ENCODE measurements around the gene ZNF385B.

DNA sequence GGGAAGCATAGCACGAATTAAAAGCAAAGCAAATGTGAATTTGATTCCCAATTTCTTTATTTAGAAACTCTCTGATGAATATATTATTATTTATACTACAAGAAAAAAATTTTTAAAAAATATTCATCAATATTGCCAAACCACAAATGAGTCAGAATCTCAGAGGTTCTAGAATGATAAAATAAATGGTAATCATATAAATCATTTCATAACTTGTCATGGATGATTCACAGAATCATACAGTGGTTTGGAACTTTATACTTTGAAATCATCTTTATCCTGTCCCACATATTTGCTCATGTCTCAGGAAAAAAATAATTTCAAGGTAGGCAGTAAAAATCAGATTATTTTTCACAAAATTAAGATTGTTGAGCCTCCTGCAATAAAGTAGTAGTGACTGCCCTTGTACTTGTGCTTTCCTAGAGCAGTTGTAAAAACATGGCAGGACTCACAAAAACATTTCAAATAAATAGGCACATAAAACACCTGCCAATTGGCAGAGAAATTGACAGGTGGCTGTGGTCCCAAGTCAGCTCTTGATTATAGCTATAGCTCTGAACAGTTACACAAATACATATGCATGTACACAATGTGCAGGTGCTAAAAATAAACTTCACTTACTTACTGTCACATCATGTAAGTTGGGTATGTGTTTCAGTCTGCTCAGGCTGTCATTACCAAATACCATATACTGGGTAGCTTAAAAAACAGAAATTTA lies 322.8 kb downstream of the ZNF385B start:
- TF ChIP-seq, protein P1, sequence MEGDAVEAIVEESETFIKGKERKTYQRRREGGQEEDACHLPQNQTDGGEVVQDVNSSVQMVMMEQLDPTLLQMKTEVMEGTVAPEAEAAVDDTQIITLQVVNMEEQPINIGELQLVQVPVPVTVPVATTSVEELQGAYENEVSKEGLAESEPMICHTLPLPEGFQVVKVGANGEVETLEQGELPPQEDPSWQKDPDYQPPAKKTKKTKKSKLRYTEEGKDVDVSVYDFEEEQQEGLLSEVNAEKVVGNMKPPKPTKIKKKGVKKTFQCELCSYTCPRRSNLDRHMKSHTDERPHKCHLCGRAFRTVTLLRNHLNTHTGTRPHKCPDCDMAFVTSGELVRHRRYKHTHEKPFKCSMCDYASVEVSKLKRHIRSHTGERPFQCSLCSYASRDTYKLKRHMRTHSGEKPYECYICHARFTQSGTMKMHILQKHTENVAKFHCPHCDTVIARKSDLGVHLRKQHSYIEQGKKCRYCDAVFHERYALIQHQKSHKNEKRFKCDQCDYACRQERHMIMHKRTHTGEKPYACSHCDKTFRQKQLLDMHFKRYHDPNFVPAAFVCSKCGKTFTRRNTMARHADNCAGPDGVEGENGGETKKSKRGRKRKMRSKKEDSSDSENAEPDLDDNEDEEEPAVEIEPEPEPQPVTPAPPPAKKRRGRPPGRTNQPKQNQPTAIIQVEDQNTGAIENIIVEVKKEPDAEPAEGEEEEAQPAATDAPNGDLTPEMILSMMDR (IDR thresholded peaks at IDR 0.05) = no peak
- TF ChIP-seq MEF2A (IDR thresholded peaks at IDR 0.05; ENCODE audit: borderline replicate concordance, low read depth) (peak; percentile 47; the same call in 1 of the 2 replicates), EP300 (IDR thresholded peaks at IDR 0.05; ENCODE audit: borderline replicate concordance in 1 of 2, low read depth in 1 of 2, low read length in 1 of 2) (peak in 1 of 2 experiments; percentile 61; a peak in 1 of 4 replicates), GABPA (IDR thresholded peaks at IDR 0.05; ENCODE audit: low read depth) (no peak), RAD21 (IDR thresholded peaks at IDR 0.05; ENCODE audit: low read length) (no peak)
- TF ChIP-seq, protein P2, sequence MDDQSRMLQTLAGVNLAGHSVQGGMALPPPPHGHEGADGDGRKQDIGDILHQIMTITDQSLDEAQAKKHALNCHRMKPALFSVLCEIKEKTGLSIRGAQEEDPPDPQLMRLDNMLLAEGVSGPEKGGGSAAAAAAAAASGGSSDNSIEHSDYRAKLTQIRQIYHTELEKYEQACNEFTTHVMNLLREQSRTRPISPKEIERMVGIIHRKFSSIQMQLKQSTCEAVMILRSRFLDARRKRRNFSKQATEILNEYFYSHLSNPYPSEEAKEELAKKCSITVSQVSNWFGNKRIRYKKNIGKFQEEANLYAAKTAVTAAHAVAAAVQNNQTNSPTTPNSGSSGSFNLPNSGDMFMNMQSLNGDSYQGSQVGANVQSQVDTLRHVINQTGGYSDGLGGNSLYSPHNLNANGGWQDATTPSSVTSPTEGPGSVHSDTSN (IDR thresholded peaks at IDR 0.05) = peak; percentile 88
- TF ChIP-seq, protein P3, sequence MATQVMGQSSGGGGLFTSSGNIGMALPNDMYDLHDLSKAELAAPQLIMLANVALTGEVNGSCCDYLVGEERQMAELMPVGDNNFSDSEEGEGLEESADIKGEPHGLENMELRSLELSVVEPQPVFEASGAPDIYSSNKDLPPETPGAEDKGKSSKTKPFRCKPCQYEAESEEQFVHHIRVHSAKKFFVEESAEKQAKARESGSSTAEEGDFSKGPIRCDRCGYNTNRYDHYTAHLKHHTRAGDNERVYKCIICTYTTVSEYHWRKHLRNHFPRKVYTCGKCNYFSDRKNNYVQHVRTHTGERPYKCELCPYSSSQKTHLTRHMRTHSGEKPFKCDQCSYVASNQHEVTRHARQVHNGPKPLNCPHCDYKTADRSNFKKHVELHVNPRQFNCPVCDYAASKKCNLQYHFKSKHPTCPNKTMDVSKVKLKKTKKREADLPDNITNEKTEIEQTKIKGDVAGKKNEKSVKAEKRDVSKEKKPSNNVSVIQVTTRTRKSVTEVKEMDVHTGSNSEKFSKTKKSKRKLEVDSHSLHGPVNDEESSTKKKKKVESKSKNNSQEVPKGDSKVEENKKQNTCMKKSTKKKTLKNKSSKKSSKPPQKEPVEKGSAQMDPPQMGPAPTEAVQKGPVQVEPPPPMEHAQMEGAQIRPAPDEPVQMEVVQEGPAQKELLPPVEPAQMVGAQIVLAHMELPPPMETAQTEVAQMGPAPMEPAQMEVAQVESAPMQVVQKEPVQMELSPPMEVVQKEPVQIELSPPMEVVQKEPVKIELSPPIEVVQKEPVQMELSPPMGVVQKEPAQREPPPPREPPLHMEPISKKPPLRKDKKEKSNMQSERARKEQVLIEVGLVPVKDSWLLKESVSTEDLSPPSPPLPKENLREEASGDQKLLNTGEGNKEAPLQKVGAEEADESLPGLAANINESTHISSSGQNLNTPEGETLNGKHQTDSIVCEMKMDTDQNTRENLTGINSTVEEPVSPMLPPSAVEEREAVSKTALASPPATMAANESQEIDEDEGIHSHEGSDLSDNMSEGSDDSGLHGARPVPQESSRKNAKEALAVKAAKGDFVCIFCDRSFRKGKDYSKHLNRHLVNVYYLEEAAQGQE (IDR thresholded peaks at IDR 0.05; ENCODE audit: low read depth, low read length) = no peak
- TF ChIP-seq, protein P4, sequence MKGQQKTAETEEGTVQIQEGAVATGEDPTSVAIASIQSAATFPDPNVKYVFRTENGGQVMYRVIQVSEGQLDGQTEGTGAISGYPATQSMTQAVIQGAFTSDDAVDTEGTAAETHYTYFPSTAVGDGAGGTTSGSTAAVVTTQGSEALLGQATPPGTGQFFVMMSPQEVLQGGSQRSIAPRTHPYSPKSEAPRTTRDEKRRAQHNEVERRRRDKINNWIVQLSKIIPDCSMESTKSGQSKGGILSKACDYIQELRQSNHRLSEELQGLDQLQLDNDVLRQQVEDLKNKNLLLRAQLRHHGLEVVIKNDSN (IDR thresholded peaks at IDR 0.05; ENCODE audit: borderline replicate concordance, low read depth) = no peak
- TF ChIP-seq, protein P5, sequence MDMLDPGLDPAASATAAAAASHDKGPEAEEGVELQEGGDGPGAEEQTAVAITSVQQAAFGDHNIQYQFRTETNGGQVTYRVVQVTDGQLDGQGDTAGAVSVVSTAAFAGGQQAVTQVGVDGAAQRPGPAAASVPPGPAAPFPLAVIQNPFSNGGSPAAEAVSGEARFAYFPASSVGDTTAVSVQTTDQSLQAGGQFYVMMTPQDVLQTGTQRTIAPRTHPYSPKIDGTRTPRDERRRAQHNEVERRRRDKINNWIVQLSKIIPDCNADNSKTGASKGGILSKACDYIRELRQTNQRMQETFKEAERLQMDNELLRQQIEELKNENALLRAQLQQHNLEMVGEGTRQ (IDR thresholded peaks at IDR 0.05; ENCODE audit: borderline replicate concordance, low read depth, low read length) = no peak
